Fibroblast of skin of left quadriceps (primary cell): Measurements from ENCODE around the gene DPEP1.

ENCODE experiments used
- DNase-seq, 2 experiments: peaks; one replicate each; pipeline ENCODE4 v3.0.0-alpha.2; 2013; ENCODE audit warnings: low read depth in 2 of 2

Gene DPEP1

GRCh38 chr16:89598199-89598598, 15.2 kb upstream of the DPEP1 start:
- no peak for DNase-seq

DNA sequence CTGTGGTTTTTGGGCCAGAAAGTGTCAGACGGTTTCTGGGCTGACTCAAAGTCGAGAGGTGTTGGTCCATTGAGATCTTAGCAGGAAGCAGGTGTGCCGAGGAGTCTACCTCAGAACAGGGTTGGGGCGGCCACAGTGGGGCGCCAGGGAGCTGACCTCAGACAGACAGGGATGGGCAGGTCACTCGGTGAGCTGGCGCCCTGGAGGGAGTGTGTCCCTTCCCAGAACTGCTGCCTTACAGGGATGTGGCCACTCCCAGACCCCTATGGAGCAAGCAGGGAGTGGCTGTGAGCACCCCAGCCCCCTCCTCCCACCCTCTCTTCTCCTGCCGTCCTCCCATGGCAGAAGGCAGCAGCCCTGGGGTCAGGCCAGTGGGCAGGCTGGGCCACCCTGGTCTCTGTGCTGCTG, 14.0 kb upstream of the DPEP1 start:
- no peak for DNase-seq

DNA sequence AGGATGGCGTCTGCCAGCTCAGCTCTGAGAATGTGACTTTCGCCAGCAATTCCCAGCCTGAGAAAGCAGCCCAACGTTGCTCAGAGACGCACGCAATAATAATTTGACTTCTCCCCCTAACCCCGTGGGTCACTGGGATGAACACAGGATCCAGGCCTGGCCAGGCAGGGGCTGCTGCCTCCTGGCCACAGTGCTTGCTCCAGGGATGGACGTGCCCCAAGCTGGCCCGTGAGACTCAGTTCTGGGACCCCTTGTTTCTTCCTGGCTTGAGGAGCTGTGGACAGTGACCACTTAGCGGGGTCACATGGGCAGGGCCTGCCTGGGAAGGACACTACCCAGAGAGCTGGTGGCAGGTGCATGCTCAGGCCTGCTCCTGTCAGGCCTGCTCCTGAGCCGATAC, 13.5 kb upstream of the DPEP1 start:
- DNase-seq: no peak

- DNase-seq: no peak
Observed at GRCh38 chr16:89600427-89600826, 13.0 kb upstream of the DPEP1 start.

- no peak for DNase-seq
Observed at GRCh38 chr16:89600956-89601355, 12.5 kb upstream of the DPEP1 start.

DNA sequence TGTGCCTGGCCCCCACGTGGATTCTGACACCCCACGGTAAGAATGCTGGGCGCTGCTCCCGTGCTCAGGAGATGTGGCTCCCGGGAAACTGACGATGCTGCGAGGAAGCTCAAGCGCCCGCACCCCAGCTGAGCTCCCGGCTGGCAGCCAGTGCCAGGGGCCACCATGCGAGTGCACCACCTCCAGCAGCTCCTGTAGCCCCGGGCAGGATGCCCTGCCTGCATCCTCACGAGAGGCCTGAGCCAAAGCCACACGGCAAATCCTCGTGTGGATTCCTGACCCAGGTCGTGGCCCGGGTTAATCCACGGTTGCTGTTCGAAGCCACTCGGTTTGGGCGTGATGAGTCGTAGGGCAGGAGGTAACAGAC, 11.6 kb upstream of the DPEP1 start:
- no peak for DNase-seq

DNA sequence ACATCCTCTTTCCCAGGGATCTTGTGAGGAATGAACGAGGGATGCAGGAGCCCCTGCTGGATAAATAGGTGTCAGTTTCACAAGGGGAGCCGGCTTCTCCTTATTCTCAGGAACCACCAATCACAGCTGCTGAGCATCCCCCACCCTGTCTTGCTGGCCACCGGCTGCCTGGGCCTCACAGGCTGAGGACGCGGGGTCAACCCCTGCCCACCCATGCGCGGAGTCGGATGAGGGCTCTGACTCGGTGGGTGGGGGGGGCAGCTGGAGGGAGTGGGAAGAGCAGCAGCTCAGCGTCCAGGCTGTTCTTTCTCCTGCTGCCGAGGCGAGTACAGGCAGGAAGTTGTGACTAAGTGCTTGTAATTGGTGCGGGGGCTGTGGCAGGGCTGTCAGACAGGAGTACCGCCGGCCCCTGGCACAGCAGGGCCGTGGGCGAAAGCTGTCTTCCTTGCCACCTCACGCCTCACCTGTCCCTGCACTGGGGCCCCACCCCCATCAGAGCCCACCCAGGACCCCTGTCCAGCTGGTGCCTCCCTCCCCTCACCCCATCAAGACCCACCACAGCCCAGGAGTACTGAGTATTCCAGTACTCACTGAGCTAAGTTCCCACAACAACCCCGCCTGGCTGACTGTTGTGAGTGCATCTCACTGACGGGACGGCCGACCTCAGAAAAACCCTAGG, 11.0 kb upstream of the DPEP1 start:
- peak; percentile 44 to 45 for DNase-seq

- DNase-seq: no peak
Observed at GRCh38 chr16:89602952-89603590, 10.4 kb upstream of the DPEP1 start.

GRCh38 chr16:89604764-89605163, 8.7 kb upstream of the DPEP1 start:
- no peak for DNase-seq

GRCh38 chr16:89605186-89605970, 8.1 kb upstream of the DPEP1 start:
- no peak for DNase-seq

DNA sequence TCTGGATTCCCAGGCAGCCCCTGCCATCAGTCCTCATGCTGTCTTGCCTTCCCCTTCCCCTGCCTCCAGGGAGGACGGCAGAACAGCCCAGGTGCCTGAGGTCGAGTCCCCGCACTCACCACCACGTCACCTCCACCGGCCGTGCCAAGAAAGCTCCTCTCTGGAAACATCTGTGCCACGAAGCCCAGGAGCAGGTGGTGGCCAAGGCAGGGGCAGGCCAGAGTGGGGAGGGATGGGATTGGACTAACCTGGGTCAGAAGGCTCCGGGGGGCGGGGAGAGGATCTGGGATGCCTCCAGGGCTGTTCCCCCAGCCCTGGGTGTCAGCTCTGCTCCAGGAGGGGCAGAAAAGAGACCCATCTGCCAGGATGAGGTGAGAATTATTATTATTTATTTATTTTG, 7.4 kb upstream of the DPEP1 start:
- no peak for DNase-seq

DNA sequence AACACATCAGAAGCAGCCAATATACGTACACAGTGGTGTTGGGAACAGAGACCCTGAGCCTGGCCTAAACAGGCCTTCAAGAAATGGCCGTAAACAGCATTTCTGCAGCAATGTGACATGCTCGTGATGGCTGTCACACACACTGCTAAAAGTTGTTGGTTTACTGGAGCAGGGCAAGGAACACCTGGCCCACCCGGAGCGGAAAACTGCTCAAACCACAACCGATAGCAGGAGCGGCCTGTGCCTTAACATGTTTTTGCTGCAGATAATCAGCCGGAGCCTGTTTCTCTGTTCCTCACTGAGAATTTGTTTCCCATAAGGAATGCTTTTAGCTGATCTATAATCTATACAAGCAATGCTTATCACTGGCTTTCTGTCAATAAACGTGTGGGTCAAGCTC, 6.0 kb upstream of the DPEP1 start:
- DNase-seq: no peak

DNA sequence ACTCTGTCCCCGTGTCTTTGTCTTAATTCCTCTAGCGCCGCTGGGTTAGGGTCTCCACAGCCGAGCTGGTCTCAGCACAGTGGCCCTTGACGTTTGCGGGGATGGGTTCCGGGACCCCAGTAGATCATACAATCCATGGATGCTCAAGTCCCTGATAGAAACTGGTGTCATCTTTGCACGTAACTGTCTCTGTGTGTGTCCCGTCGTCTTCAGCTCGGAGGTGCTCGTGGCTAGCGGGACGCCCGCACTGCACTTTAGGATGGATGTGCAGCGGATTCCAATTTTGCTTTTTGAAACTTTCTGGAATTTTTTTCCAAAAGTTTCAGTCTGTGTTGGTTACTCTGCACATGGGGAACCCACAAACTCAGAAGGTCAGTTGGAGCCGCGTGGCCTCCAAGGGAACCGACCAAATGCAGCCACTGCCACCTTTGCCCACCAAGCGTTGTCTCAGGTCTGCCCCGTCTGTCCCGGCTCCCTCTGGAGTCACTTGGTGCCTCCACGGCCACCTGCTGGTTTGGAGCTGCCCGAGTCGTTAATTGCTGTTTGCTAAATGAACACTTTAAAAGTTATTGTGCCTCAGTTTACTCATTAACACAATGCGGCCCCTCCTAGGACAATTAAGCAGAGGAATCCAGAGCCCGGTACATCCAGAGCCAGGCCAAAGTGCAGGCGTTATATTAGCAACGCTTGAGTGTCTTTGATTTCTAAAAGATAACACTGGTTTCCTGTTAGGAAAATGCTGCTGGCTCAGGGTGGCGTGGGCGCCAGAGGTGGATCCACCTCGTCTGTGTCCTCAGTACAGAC, 5.3 kb upstream of the DPEP1 start:
- DNase-seq: no peak

DNA sequence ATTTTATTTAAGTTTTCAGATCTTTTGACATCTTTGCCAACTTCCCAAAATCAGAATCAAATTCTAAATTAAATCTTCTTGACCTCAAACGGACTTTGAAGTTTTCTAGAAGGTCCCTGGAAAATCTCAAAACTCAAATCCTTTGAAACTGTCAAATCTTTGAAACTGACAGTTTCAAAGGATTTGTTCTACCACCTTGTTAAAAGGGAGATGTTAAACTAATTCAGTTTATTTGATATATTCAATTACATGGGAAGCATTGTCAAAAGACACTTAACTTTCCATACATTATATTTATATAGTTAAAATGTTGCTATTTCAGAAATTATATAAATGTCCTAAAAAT, 3.4 kb upstream of the DPEP1 start:
- no peak for DNase-seq

DNA sequence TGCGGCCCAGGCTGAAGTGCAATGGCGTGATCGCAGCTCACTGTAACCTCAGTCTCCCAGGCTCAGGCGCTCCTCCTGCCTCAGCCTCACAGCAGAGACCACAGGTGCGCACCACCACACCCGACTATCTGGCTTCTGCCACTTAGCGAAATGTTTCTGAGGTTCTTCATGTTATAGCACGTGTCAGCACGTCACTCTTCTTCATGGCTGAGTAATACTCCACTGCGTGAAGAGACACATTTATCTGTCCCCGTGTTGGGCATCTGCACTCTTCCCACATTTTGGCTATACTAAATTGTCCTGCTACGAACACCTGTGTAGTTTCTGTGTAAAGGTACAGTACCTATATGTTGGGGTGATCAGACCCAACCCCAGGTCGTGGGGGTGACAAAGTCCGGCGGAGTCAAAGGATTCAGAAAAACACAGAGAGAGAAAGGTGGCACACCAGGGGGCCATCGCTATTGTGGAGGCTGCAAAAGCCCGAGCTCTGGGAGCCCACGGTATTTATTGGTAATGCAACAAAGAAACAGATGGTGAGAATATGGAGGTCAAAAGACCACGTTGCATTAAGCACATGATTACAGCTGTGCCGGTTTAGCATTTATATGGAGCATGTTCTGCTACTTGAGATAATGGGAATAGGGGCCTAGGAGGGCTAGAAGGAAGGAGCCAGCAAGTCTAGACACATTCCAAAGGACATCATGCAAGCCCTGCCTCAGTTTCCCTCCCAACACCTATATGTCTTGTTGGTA, 851 bp upstream of the DPEP1 start:
- no peak for DNase-seq

DNA sequence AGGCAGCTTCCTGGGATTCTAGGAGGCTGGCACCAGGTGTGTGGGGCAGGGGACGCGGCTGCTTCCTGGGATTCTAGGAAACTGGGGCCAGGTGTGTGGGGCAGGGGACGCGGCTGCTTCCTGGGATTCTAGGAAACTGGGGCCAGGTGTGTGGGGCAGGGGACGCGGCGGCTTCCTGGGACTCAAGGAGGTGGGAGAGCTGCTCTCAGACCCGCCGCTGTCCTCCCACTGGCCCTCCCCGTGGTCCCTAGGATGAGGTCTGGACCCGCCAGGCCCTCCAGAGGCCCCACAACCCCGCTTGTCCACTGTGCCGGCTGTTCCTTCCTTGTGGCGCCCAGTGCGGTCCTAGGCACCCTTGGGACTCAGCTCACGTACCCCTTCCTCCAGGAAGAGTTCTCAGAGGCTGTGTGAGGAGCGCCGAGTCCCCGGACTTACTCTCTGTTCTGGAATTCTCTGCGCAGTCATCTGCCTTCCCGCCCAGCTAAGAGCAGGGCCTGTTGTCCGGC, 565 bp downstream of the DPEP1 start:
- DNase-seq: no peak

DNA sequence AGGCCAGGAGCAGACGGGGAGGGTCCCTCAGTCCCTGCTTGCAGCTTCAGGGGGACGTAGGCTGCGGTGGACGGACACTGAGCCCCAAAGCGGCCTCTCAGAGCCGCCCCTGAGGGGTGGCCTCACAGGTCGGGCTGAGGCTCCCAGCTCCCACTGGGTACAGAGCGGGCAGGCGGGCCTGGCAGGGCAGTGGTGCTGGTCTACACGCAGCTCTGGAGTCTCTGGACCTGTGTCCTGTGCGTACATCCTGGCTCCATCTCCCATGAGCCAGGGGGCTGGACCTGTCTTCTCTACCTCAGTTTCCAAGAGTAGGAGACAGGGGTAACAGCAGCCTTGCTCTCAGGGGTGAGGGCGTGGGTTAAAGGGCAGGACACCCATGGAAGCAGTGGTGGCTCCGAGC, 1.7 kb downstream of the DPEP1 start:
- no peak for DNase-seq

- DNase-seq: no peak
Observed at GRCh38 chr16:89615596-89616090, 2.2 kb downstream of the DPEP1 start.

- no peak for DNase-seq
Observed at GRCh38 chr16:89616623-89617022, 3.2 kb downstream of the DPEP1 start.

DNA sequence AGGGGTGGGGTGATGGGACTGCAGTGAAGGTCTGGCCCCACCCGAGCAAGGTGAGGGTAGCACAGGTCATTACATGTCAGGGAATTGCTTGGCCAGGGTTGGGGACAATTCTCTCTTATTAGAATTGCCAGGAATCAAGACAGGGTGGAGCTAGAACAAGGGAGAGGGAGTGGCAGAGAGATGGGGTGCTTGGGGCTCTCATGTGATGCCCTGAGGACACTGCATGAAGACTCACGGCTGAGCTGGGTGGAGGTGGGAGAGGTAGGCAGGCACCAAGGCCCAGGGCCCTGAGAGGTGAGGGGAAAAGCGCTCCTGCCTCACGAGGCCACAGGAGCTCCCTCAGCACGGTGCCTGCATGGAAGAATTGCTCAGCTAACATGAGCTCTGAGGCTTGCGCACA, 3.6 kb downstream of the DPEP1 start:
- no peak for DNase-seq
